WI38 (cell line): Measurements from ENCODE around the gene FAM120B.

Experiments
- H3K4me3 ChIP-seq: 2 replicates; pipeline ENCODE4 v1.5.1; 2011; ENCODE audit warnings: low read depth, mild to moderate bottlenecking, control low read depth, low read length
- TF ChIP-seq, protein P1 (sequence below): IDR thresholded peaks from 2 replicates; pipeline ENCODE4 v1.5.1; 2012; ENCODE audit warnings: low read depth, mild to moderate bottlenecking, control low read depth, low read length

Gene FAM120B

DNA sequence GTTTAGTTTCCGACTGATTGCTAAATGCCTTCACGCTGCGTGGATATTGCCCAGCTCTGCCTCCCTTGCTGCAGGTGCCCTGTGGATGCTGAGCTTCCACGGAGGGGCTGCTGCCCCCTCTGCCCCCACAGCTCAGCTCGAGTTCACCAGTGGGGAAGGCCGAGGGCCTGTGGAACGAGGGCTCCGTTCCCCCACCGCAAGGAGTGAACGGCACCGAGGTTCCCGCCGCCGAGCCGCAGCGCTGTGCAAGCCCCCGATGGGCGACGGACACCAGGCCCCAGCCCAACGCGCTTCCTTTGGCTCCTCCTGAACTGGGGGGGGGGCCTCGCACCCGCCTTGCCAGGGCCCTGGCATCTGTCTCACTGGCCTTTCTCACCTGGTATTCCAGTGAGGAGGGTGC, 33.4 kb upstream of the FAM120B start:
- no peak overlapping the region for H3K4me3 ChIP-seq
- TF ChIP-seq, protein P1, sequence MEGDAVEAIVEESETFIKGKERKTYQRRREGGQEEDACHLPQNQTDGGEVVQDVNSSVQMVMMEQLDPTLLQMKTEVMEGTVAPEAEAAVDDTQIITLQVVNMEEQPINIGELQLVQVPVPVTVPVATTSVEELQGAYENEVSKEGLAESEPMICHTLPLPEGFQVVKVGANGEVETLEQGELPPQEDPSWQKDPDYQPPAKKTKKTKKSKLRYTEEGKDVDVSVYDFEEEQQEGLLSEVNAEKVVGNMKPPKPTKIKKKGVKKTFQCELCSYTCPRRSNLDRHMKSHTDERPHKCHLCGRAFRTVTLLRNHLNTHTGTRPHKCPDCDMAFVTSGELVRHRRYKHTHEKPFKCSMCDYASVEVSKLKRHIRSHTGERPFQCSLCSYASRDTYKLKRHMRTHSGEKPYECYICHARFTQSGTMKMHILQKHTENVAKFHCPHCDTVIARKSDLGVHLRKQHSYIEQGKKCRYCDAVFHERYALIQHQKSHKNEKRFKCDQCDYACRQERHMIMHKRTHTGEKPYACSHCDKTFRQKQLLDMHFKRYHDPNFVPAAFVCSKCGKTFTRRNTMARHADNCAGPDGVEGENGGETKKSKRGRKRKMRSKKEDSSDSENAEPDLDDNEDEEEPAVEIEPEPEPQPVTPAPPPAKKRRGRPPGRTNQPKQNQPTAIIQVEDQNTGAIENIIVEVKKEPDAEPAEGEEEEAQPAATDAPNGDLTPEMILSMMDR: no peak

DNA sequence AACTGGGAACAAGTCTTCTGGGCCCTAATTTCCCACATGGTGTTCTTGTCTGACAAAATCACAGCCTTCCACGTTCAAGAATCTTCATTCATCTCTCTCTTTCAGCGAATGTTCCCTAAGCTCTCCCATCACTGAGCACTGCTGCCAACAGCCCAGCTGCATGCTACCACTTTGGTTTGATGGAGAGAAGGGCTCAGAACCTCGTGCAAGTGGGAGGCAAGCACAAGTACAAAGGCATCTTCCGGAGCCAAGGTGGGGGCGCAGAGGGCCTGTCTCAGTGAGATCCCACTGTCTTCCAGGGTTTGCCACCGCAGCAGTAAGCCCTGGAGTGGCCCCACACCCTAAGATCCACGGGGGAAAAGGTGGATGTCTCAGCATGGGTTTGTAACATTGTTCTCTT, 32.9 kb upstream of the FAM120B start:
- H3K4me3 ChIP-seq: no peak overlapping the region
- TF ChIP-seq, protein P1: no peak

DNA sequence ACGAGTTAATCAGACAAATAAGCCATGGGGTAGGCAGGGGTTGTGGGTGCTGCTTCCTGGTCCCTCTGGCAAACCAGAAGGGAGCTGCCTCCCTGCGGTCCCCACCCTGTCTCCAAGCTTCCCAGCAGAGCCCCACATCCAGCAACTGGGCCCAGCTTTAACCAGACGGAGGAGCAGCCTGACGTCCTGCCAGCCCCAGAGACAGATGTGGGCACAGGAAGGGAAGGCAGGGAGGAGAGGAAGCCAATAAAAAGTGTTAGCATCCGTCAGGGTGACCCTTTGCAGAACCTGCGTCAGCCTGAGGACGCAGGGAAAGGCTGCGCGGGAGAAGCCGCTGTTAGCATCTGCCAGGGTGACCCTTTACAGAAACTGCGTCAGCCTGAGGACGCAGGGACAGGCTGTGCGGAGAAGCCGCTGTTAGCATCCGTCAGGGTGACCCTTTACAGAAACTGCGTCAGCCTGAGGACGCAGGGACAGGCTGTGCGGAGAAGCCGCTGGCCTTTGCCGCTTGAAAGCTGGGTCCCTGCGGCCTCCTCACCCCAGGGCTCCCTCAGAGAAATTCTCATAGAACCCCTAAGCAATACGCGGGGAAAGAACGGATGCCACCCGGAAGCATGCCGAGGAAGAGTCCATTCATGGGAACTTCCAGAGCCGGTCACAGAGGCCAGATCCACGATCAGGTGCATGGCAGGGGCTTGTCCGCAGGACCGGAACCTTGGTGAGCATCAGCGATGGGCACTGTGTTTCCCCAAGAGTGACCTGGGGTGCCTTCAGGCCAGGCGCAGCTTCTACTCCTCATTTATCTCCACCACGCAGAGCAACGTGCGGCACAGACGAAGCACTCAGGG, 31.6 kb upstream of the FAM120B start:
- TF ChIP-seq, protein P1: no peak
- H3K4me3 ChIP-seq: no peak overlapping the region

DNA sequence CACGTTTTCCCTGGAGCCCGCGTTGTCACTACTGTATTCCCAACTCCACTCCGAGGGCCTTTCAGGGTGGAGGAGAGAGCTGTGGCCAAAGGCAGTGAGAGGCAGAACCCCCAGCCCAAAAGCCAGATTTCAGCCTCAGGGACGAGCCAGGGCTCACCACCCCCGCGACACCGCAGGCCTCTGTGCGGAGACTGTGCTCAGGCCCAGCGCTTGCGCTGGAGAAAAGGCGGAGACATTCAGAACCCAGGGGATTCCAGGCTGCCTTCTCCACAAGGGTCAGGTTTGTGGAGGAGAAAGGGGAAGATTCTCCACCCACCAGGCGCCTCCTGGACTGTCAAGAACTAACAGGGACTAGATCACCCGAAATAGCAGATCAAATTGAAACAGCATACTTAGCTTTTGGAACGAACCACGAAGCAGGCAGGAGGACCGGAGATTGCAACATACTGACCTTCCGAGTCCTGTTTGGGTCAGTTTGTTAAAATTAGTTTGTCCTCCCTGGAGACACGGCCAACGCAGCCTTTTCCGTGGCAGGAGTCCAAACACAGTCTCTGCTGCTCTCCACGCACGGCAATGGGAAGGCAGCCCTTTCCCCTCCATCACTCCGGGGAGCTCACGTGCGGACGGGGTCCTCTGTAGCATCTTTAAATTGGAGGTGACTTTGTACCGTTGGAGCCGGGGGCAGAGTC, 30.0 kb upstream of the FAM120B start:
- TF ChIP-seq, protein P1: no peak
- H3K4me3 ChIP-seq: no peak overlapping the region

DNA sequence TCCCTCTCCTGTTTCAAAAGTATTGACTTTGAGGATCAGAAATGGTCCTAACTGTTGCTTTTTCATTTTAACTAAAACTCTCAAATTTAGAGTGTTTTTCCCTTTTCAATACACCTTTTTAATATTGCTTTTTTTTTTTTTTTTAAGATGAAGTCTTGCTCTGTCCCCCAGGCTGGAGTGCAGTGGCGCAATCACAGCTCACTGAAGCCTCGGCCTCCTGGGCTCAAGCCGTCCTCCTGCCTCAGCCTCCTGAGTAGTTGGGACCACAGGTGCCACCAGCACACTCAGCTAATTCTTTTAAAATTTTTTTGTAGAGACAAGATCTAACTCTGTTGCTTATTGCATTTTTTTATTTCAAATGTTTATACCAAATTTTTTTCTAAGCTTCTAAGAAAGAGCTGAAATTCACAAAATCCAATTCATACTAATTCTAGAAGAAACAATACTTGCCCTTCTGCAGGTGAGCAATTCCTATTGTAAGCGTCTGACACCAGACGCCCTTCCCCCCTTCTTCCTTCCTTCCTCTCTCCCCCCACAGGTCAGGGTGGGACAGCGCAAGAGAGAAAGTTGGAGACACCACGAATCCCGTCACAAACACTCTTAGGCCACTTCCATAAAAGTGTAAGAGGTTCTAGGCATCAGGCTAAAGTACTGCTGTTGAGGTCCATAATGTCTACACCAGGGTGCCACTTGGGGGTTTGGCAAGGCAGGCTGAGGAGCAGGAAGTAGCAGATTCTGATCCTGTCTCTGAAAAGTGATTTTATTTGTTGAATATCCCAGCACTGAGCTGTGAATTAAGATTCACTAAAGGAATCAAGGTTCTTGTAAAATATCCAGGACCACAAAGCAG, 28.4 kb upstream of the FAM120B start:
- no peak overlapping the region for H3K4me3 ChIP-seq
- TF ChIP-seq, protein P1: no peak

DNA sequence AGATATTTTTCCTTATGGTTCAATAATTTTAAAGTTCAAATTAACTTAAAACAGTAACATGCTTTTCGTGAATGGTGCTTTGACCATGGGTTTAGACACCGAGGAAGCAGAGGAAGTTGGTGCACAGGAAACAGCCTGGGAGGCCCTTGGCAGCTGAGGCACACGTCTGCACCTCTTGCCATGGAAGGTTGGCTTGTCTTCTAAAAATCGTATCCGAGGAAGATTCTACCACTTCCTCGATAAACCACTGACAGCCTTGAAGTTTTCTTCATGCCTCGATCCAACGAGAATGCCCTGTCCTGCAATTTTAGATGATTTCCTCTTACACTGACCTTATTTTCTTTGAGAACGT, 27.8 kb upstream of the FAM120B start:
- TF ChIP-seq, protein P1: no peak
- no peak overlapping the region for H3K4me3 ChIP-seq

DNA sequence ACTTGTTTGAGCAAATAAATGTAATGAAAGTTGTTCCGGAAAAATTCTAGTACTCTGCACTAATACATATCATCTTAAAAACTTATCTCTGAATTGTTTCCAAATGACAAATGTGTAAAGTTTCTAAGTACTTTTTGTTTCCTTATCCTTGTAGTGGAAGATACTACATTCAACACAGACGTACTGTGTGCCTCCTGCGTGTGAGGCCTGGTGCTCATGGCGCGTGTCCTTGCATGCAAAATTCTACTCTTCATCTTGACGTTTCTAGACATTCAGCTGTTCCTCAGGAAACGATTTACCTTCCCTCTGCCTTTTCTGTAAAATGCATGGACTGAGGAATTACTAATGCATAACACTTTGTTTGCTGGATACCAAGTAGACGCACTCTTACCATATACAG, 27.1 kb upstream of the FAM120B start:
- TF ChIP-seq, protein P1: no peak
- no peak overlapping the region for H3K4me3 ChIP-seq
